K562 (cell line): ENCODE results near the gene UTP14C. TPM values are rescaled to one million over a fixed set of nuclear protein-coding genes. Genes with fewer than 3 reads are reported as not detected.
"Not testable (repeated sequence)": the region's sequence is repeated elsewhere in the genome, so short reads cannot be mapped to it uniquely, and the experiment has no call there.

Source experiments
- ATAC-seq: fragments of 200-7000 bp; cut with Tn5 transposase; 3 replicates; pipeline ENCODE4 v1.9.1; 2020; ENCODE audit warnings: moderate library complexity
- BruUV-seq: library from RNA; stranded (reverse); fragments of 400-500 nt; replicated peaks from 2 replicates; lab custom pipeline; 2021; lab: Mats Ljungman, UMichigan
- CTCF ChIA-PET: fragments of 300-600 bp; formaldehyde crosslinking; extraction: SDS; loops from one replicate; lab custom pipeline; 2021; ENCODE audit warnings: low intra/inter-chr PET ratio; lab: Yijun Ruan, JAX
- POLR2A ChIA-PET: fragments of 300-600, 350-650 bp; sonication (Branson Sonifier 250); formaldehyde crosslinking; extraction: SDS; loops from one replicate; lab custom pipeline; 2021; ENCODE audit warnings: antibody characterized with exemption, inconsistent platforms; lab: Yijun Ruan, JAX
- DNase-seq, 4 experiments: peaks; one replicate each; pipeline versions ENCODE4 v3.0.0 to v3.0.0-alpha.2; 2011 to 2018; ENCODE audit warnings: low spot score in 3 of 4, mixed read lengths in 3 of 4; ENCODE audit errors: extremely low read depth in 1 of 4
- FAIRE-seq: peaks from 2 replicates; lab custom pipeline; 2011; peaks lifted over from hg19 to GRCh38; lab: Jason Lieb, UNC
- H2AFZ ChIP-seq: 2 replicates; pipeline ENCODE4 v1.6.0; 2011; ENCODE audit warnings: low read depth, low read length, control low read depth, inconsistent platforms
- H3K27ac ChIP-seq: fragments of 200-600 bp; 3 replicates; pipeline ENCODE4 v1.8.0; 2011; ENCODE audit warnings: low read depth, mild to moderate bottlenecking, control low read depth, inconsistent platforms, low read length, moderate library complexity, mixed read lengths; ENCODE audit errors: extremely low read depth
- H3K27me3 ChIP-seq, 2 experiments: fragments of 300-600 bp in 1 of 2; 2 replicates in 1 of 2; 3 replicates in 1 of 2; pipeline versions ENCODE4 v1.6.0 to v1.8.0; 2011; ENCODE audit warnings: inconsistent platforms in 2 of 2, low read length in 2 of 2, mild to moderate bottlenecking in 1 of 2, mixed read lengths in 1 of 2, moderate library complexity in 1 of 2; ENCODE audit not compliant: control insufficient read depth in 2 of 2, insufficient read depth in 2 of 2
- H3K36me3 ChIP-seq: fragments of 300-600 bp; 3 replicates; pipeline ENCODE4 v1.8.0; 2011; ENCODE audit warnings: mild to moderate bottlenecking, low read length, inconsistent platforms; ENCODE audit not compliant: control insufficient read depth, insufficient read depth
- H3K4me1 ChIP-seq, 2 experiments: fragments of 200-600 bp in 1 of 2; replicated peaks in 1 of 2; 2 replicates in 1 of 2; 3 replicates in 1 of 2; pipeline versions ENCODE4 v1.5.1 to v1.8.0; 2011; ENCODE audit warnings: inconsistent platforms in 2 of 2, low read length in 2 of 2, mild to moderate bottlenecking in 1 of 2, mixed read lengths in 1 of 2, moderate library complexity in 1 of 2; ENCODE audit not compliant: control insufficient read depth in 2 of 2, insufficient read depth in 2 of 2
- H3K4me2 ChIP-seq: 2 replicates; pipeline ENCODE4 v1.6.1; 2011; ENCODE audit warnings: low read length, control low read depth, inconsistent platforms, mixed read lengths; ENCODE audit not compliant: insufficient read depth
- H3K4me3 ChIP-seq: fragments of 200-600 bp; sonication (generic), shearing (Covaris generic); 2 replicates; pipeline ENCODE4 v1.5.1; 2016; ENCODE audit warnings: control low read depth, inconsistent platforms
- H3K79me2 ChIP-seq: fragments of 200-600 bp; 3 replicates; pipeline ENCODE4 v1.8.0; 2011; ENCODE audit warnings: low read length, inconsistent platforms; ENCODE audit not compliant: control insufficient read depth, insufficient read depth
- H3K9ac ChIP-seq, 2 experiments: 2 replicates each; pipeline versions ENCODE4 v1.6.0 to v1.6.1; 2011; ENCODE audit warnings: low read depth in 2 of 2, low read length in 2 of 2, control low read depth in 1 of 2, inconsistent platforms in 1 of 2, mild to moderate bottlenecking in 1 of 2, mixed read lengths in 1 of 2; ENCODE audit not compliant: insufficient read depth in 1 of 2
- H3K9me1 ChIP-seq: one replicate; pipeline ENCODE4 v1.6.0; 2011; ENCODE audit warnings: inconsistent platforms, mild to moderate bottlenecking, low read length, moderate library complexity; ENCODE audit not compliant: control insufficient read depth, insufficient read depth
- H3K9me3 ChIP-seq: replicated peaks from 2 replicates; pipeline ENCODE4 v1.5.1; 2011; ENCODE audit warnings: low read depth, low read length, inconsistent platforms; ENCODE audit not compliant: control insufficient read depth, insufficient read depth
- H4K20me1 ChIP-seq: replicated peaks from 2 replicates; pipeline ENCODE4 v1.6.1; 2011; ENCODE audit warnings: low read length, inconsistent platforms, mixed read lengths; ENCODE audit not compliant: control insufficient read depth, insufficient read depth
- MTA2 ChIP-seq: fragments of 450-650 bp; IDR thresholded peaks from 2 replicates; pipeline ENCODE4 v1.6.1; 2016; ENCODE audit warnings: low read depth
- WGBS: fragments of 100-300 bp; shearing (Covaris generic); methylation state at CpG from one replicate; pipeline ENCODE4 v1.1.6; 2016; ENCODE audit warnings: low coverage, mixed read lengths; ENCODE audit not compliant: insufficient coverage; ENCODE audit errors: missing lambda C conversion rate; 5-methylcytosine and 5-hydroxymethylcytosine counted together
- in situ Hi-C: fragments of 300-500 bp; cut with MboI; formaldehyde crosslinking; loops from 4 replicates; pipeline ENCODE4 v1.15.0; 2018; ENCODE audit warnings: inconsistent platforms, mixed read lengths
- intact Hi-C: fragments of 100-400 bp; cut with micrococcal nuclease; formaldehyde crosslinking; loops from 2 replicates; pipeline ENCODE4 v1.14.2; 2022
- polyA plus RNA-seq, 8 experiments: library from polyadenylated mRNA; depleted of rRNA in 4 of 8; stranded (reverse) in 5 of 8; unstranded in 3 of 8; fragments of >200 nt; fragmentation: Nextera tagmentation in 2 of 8; fragmentation: Illumina TruSeq in 1 of 8; extraction: Ambion mirVana in 2 of 8; extraction: Trizol in 1 of 8; gene quantifications; 2 replicates each; pipeline versions ENCODE4 v1.2.1 to v1.2.3, GENCODE V29; 2011 to 2014; ENCODE audit warnings: inconsistent platforms in 1 of 8, missing spikeins in 1 of 8
- total RNA-seq, 7 experiments: library from RNA; depleted of rRNA in 6 of 7; stranded (reverse); fragments of >200 nt in 6 of 7; fragmentation: Illumina TruSeq in 2 of 7; extraction: Trizol in 2 of 7; gene quantifications; 2 replicates each; pipeline versions ENCODE4 v1.2.1 to v1.2.3, GENCODE V29; 2011 to 2021; ENCODE audit warnings: low replicate concordance in 1 of 7
- TF ChIP-seq, protein P1 (sequence below): fragments of 250-450 bp; sonication (Bioruptor Pico); IDR thresholded peaks from 2 replicates; pipeline ENCODE4 v1.9.0; 2021; ENCODE audit warnings: mild to moderate bottlenecking, inconsistent platforms

The UTP14C gene
- total and polyA plus RNA-seq, 9 of the 15 experiments (the other 6 are each of a cell fraction or from before 2014, with no cell fraction given), result 3.4 to 10.3 (median 6.0) TPM

DNA sequence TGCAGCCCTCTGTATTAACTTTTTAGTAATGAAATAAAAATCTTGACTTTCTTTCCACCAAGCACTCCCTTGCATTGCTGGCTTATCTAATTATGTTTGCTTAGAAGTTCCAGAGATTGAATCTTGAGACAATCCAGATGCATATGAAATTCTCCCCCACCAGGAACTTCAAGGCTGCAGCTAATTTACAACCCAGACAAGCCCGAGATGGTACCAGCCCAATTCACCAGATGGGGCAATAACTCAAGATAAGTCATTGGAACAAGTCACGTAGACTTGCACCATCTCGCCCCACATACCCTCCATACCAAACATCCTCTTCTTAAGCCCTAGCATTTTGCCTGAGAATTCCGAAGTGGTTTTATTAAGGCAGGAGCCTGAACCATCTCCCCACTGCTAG lies 29.0 kb downstream of the UTP14C start (continued):
- TF ChIP-seq, protein P1, sequence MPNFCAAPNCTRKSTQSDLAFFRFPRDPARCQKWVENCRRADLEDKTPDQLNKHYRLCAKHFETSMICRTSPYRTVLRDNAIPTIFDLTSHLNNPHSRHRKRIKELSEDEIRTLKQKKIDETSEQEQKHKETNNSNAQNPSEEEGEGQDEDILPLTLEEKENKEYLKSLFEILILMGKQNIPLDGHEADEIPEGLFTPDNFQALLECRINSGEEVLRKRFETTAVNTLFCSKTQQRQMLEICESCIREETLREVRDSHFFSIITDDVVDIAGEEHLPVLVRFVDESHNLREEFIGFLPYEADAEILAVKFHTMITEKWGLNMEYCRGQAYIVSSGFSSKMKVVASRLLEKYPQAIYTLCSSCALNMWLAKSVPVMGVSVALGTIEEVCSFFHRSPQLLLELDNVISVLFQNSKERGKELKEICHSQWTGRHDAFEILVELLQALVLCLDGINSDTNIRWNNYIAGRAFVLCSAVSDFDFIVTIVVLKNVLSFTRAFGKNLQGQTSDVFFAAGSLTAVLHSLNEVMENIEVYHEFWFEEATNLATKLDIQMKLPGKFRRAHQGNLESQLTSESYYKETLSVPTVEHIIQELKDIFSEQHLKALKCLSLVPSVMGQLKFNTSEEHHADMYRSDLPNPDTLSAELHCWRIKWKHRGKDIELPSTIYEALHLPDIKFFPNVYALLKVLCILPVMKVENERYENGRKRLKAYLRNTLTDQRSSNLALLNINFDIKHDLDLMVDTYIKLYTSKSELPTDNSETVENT (CRISPR knock-in tag), result no peak
- TF ChIP-seq MTA2, result no peak

DNA sequence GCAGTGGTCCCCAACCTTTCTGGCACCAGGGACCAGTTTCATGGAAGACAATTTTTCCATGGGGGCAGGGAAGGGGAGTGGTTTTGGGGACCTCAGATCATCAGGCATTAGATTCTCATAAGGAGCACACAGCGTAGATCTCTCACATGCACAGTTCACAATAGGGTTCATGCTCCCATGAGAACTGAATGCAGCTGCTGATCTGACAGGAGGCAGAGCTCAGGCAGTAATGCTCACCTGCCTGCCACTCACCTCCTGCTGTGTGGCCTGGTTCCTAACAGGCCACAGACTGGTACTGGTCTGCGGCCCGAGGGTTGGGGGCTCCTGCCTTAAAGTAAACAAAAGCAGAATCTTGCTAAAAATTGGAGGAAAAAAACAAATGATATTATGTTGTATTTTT lies 36.6 kb downstream of the UTP14C start:
- H3K9me1 ChIP-seq, H3K4me1 ChIP-seq, intact Hi-C loops, CTCF ChIA-PET, H3K27me3 ChIP-seq, H3K4me3 ChIP-seq, BruUV-seq, POLR2A ChIA-PET, DNase-seq, in situ Hi-C loops, H3K36me3 ChIP-seq, H4K20me1 ChIP-seq, H3K9ac ChIP-seq, H3K27ac ChIP-seq, H3K9me3 ChIP-seq, FAIRE-seq, ATAC-seq, H3K79me2 ChIP-seq, H3K4me2 ChIP-seq, H2AFZ ChIP-seq: not testable (repeated sequence)
- WGBS, result 37% methylated on average over 3 of the region's 3 CpGs
